Head of caudate nucleus (tissue), 42 donors: ENCODE data around the gene RPL39L.

ENCODE experiments used
- DNase-seq, 42 donors: peaks; one replicate each; pipeline versions ENCODE4 v3.0.0 to v3.0.0-alpha.2; 2020 to 2021; ENCODE audit warnings: mixed read lengths in 7 of 42
- intact Hi-C: fragments of 100-400 bp; cut with DNase I; formaldehyde crosslinking; loops from one replicate; pipeline ENCODE4 v1.15.0; 2022

RPL39L gene

DNA sequence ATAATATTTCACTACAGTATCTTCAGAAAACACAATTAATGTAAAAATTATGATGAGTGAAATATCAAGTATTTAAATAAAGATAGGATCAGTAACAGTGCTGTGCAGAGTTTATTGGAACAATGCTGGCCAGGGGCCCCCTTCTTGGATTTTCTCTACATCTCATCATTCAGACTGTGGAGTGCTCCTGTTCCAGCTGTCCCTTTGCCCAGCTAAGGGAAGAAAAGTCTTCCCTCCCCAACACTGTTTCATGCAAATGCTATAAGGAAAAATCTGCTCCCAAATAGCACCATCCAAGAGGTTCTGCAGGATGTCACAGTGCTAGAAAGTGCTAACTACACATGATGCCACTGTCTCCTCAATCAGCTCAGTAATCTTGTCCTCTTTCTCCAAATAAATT is 64.5 kb downstream of the RPL39L start:
- no peak for DNase-seq
- intact Hi-C loops: no loop called here

DNA sequence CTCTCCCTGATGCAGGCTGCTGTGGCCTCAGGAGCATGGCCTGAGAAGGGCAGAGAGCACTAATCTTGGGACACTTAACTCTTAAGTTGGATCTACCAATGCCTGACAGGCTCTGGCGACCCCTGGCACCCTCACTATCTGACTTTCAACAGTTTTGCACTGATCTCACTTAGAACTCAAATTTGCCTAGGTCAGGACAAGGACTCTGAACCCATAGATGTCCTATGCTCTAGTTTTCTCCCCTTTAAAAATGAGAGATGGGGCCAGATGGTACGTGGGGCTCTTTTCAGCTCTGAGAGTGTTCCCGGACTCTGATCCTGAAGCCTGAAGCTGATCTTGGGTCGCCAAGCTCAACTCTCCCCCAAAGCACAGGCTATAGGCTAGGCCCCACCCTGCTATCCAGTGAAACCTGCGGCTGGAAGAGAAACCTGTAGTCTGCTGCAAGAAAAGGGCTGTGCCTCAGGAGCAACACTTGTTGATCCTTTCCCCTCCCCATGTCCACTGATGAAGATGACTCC is 65.7 kb downstream of the RPL39L start:
- DNase-seq: no peak
- intact Hi-C loops: no loop called here

DNA sequence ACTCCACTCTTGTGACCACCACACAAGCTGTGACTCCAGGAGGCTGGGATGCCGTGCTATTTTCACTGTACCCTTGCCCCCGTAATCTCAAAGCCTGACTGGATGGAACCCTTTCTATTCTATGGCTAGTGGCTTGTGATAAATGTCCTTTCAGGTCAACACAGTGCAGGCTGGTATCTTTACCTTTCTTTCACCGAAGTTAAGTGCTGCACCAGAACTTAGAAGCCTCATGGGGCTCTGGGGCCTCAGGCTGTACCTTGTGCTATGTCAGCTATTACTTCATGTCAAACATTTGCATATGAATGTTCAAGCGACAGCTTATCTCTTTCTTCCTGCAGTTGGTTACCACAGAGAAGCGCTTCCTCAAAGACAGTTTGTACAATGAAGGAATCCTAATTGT is 66.8 kb downstream of the RPL39L start:
- intact Hi-C loops: no loop called here
- DNase-seq: no peak

DNA sequence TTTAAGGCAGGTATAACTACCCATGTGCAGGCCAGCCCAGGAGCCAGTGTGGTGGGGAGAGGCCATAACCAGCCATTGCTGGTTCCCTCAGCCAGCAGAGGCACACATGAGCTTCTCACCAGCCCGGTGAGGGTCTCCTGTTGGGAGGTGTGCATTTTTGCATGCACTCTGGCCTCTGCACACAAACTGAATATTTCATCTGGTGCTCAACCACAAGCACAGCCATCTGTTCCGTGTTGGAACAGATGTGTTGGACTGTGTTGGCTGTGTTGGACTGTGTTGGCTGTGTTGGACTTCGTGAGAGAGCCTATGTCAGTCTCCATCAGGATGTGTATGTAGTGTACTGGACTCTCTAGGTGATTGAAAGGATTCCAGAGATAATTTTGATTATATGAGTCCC is 67.2 kb downstream of the RPL39L start:
- no peak for DNase-seq
- intact Hi-C loops: no loop called here
